ENCODE results near the gene MTG2.

- TF ChIP-seq CTCF (IDR thresholded peaks at IDR 0.05; ENCODE audit: low read length) (no peak), EZH2phosphoT487 (IDR thresholded peaks at IDR 0.05; ENCODE audit: low read length) (no peak)
These were observed 13.5 kb downstream of the MTG2 start for GRCh38 chr20:62196286-62196685.

Measured in MM.1S (cell line).